HepG2 (cell line): ENCODE results near the gene COL9A3. TPM values are rescaled to one million over a fixed set of nuclear protein-coding genes. Genes with fewer than 3 reads are reported as not detected.
"Not testable (repeated sequence)": the region's sequence is repeated elsewhere in the genome, so short reads cannot be mapped to it uniquely, and the experiment has no call there.

ENCODE experiments used
- BCL6 ChIP-seq: IDR thresholded peaks from 2 replicates; pipeline ENCODE4 v1.6.1; 2016; ENCODE audit warnings: missing genetic modification reagents, missing compliant biosample characterization
- BHLHE40 ChIP-seq: IDR thresholded peaks from 2 replicates; pipeline ENCODE4 v1.6.1; 2011; ENCODE audit warnings: low read length, improper control_type of control experiment
- CREB1 ChIP-seq, 2 experiments: fragments of 450-650 bp in 1 of 2; IDR thresholded peaks; 2 replicates each; pipeline ENCODE4 v1.6.1; 2016 to 2017; ENCODE audit warnings: control low read depth in 1 of 2, mild to moderate bottlenecking in 1 of 2, missing compliant biosample characterization in 1 of 2, missing genetic modification characterization in 1 of 2
- ETV5 ChIP-seq: IDR thresholded peaks from 2 replicates; pipeline ENCODE4 v1.6.1; 2018; ENCODE audit warnings: missing biosample characterization, missing genetic modification reagents, inconsistent platforms, borderline replicate concordance
- FOXA1 ChIP-seq, 2 experiments: fragments of 450-650 bp in 1 of 2; sonication (generic) in 1 of 2; formaldehyde crosslinking in 1 of 2; IDR thresholded peaks; 2 replicates each; pipeline versions ENCODE4 v1.4.0 to v1.6.1; 2016 to 2020; ENCODE audit warnings: missing genetic modification reagents in 1 of 2
- HNF4A ChIP-seq: sonication (generic); formaldehyde crosslinking; IDR thresholded peaks from 2 replicates; pipeline ENCODE4 v1.4.0; 2020; ENCODE audit warnings: missing genetic modification reagents
- IKZF5 ChIP-seq: IDR thresholded peaks from 2 replicates; pipeline ENCODE4 v1.6.1; 2018; ENCODE audit warnings: missing genetic modification reagents, mild to moderate bottlenecking, missing compliant biosample characterization
- MIER3 ChIP-seq: IDR thresholded peaks from 2 replicates; pipeline ENCODE4 v1.6.1; 2016; ENCODE audit warnings: missing compliant biosample characterization, borderline replicate concordance
- NCOA1 ChIP-seq: sonication (generic); formaldehyde crosslinking; IDR thresholded peaks from 2 replicates; pipeline ENCODE4 v1.9.0; 2021; ENCODE audit warnings: missing genetic modification reagents
- NR2F6 ChIP-seq, 2 experiments: IDR thresholded peaks; 2 replicates each; pipeline ENCODE4 v1.6.1; 2016; ENCODE audit warnings: antibody characterized with exemption in 1 of 2, mild to moderate bottlenecking in 1 of 2
- PHF21A ChIP-seq: sonication (generic); formaldehyde crosslinking; IDR thresholded peaks from 2 replicates; pipeline ENCODE4 v1.5.0; 2020; ENCODE audit warnings: mild to moderate bottlenecking, missing genetic modification reagents
- REPIN1 ChIP-seq: sonication (generic); formaldehyde crosslinking; IDR thresholded peaks from 2 replicates; pipeline ENCODE4 v1.8.0; 2022; ENCODE audit warnings: missing genetic modification reagents, low read depth, mild to moderate bottlenecking, borderline replicate concordance
- TEAD3 ChIP-seq: optimal IDR thresholded peaks from 2 replicates; pipeline ENCODE3; 2016; ENCODE audit warnings: borderline replicate concordance
- ZFP37 ChIP-seq: sonication (generic); formaldehyde crosslinking; IDR thresholded peaks from 2 replicates; pipeline ENCODE4 v1.4.0; 2020; ENCODE audit warnings: missing genetic modification reagents, borderline replicate concordance
- ZFX ChIP-seq: sonication (generic); formaldehyde crosslinking; IDR thresholded peaks from 2 replicates; pipeline ENCODE4 v1.4.0; 2020; ENCODE audit warnings: mild to moderate bottlenecking, low read depth, missing genetic modification reagents, moderate library complexity
- ZFY ChIP-seq: sonication (generic); formaldehyde crosslinking; IDR thresholded peaks from 2 replicates; pipeline ENCODE4 v1.4.0; 2020; ENCODE audit warnings: missing genetic modification reagents
- ZNF335 ChIP-seq: sonication (generic); formaldehyde crosslinking; IDR thresholded peaks from 2 replicates; pipeline ENCODE4 v1.4.0; 2020; ENCODE audit warnings: missing genetic modification reagents
- ZNF614 ChIP-seq: IDR thresholded peaks from 2 replicates; pipeline ENCODE4 v1.6.1; 2018; ENCODE audit warnings: missing biosample characterization, missing genetic modification reagents, inconsistent platforms, borderline replicate concordance
- ZNF777 ChIP-seq: sonication (generic); formaldehyde crosslinking; IDR thresholded peaks from 2 replicates; pipeline ENCODE4 v1.4.0; 2020; ENCODE audit warnings: missing genetic modification reagents
- ZNF784 ChIP-seq: sonication (generic); formaldehyde crosslinking; IDR thresholded peaks from 2 replicates; pipeline ENCODE4 v1.5.1; 2020; ENCODE audit warnings: missing genetic modification reagents, mild to moderate bottlenecking, borderline replicate concordance
- ZNF891 ChIP-seq: sonication (generic); formaldehyde crosslinking; IDR thresholded peaks from 2 replicates; pipeline ENCODE4 v1.5.0; 2020; ENCODE audit warnings: mild to moderate bottlenecking, missing genetic modification reagents
- polyA plus RNA-seq, 8 experiments: library from polyadenylated mRNA; depleted of rRNA in 3 of 8; stranded (reverse) in 7 of 8; unstranded in 1 of 8; fragments of >200 nt; fragmentation: Illumina TruSeq in 4 of 8; extraction: Trizol in 4 of 8; gene quantifications; 2 replicates each; pipeline versions ENCODE4 v1.2.1 to v1.2.3, GENCODE V29; 2011 to 2016; ENCODE audit warnings: low read depth in 4 of 8, missing spikeins in 1 of 8, mixed read lengths in 1 of 8; ENCODE audit not compliant: insufficient read depth in 1 of 8
- total RNA-seq, 5 experiments: library from RNA; depleted of rRNA; stranded (reverse); fragments of >200 nt; fragmentation: Illumina TruSeq; extraction: Trizol; gene quantifications; 2 replicates each; pipeline ENCODE4 v1.2.3, GENCODE V29; 2016; ENCODE audit warnings: low read depth in 1 of 5
- TF ChIP-seq, protein P1 (sequence below): IDR thresholded peaks from 2 replicates; pipeline ENCODE4 v1.6.1; 2018; ENCODE audit warnings: missing genetic modification reagents
- TF ChIP-seq, protein P2 (sequence below), 2 experiments: fragments of 450-650 bp in 1 of 2; sonication (generic) in 1 of 2; formaldehyde crosslinking; IDR thresholded peaks; 2 replicates each; pipeline versions ENCODE4 v1.5.0 to v1.8.0; 2020 to 2022; ENCODE audit warnings: mild to moderate bottlenecking in 1 of 2, missing genetic modification reagents in 1 of 2
- TF ChIP-seq, protein P3 (sequence below): sonication (generic); formaldehyde crosslinking; IDR thresholded peaks from 2 replicates; pipeline ENCODE4 v1.4.0; 2020; ENCODE audit warnings: missing genetic modification reagents

COL9A3 gene
- total and polyA plus RNA-seq, 2 of the 13 experiments (the other 11 are each of a cell fraction or from before 2014, with no cell fraction given), result 155 to 204 TPM

GRCh38 chr20:62873681-62874031, 56.8 kb downstream of the COL9A3 start (continued):
- TF ChIP-seq ETV5, result 0 out of 2 replicates have a peak, but pooled peaks have one; percentile 24
- TF ChIP-seq, protein P1, sequence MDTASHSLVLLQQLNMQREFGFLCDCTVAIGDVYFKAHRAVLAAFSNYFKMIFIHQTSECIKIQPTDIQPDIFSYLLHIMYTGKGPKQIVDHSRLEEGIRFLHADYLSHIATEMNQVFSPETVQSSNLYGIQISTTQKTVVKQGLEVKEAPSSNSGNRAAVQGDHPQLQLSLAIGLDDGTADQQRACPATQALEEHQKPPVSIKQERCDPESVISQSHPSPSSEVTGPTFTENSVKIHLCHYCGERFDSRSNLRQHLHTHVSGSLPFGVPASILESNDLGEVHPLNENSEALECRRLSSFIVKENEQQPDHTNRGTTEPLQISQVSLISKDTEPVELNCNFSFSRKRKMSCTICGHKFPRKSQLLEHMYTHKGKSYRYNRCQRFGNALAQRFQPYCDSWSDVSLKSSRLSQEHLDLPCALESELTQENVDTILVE (CRISPR knock-in tag), result 0 out of 2 replicates have a peak, but pooled peaks have one; percentile 9
- TF ChIP-seq REPIN1 (CRISPR knock-in tag), result 0 out of 2 replicates have a peak, but pooled peaks have one; percentile 3
- peak; percentile 58 for TF ChIP-seq ZFY (CRISPR knock-in tag)
- TF ChIP-seq TEAD3 (CRISPR knock-in tag), result peak; percentile 34
- TF ChIP-seq NCOA1 (CRISPR knock-in tag), result 0 out of 2 replicates have a peak, but pooled peaks have one; percentile 29
- peak; percentile 67 for TF ChIP-seq ZNF335 (CRISPR knock-in tag)
- peak; percentile 6; the same call in 1 of the 2 replicates for TF ChIP-seq ZNF891 (CRISPR knock-in tag)
- peak; percentile 72 for TF ChIP-seq ZNF777 (CRISPR knock-in tag)
- peak; percentile 24; the same call in 1 of the 2 replicates for TF ChIP-seq MIER3 (CRISPR knock-in tag)
- TF ChIP-seq ZFP37 (CRISPR knock-in tag), result 0 out of 2 replicates have a peak, but pooled peaks have one; percentile 51
- TF ChIP-seq ZNF614 (CRISPR knock-in tag), result peak; percentile 31; the same call in 1 of the 2 replicates
- 0 out of 2 replicates have a peak, but pooled peaks have one; percentile 9 for TF ChIP-seq BHLHE40
- TF ChIP-seq PHF21A, result peak; percentile 44
- TF ChIP-seq, protein P2, sequence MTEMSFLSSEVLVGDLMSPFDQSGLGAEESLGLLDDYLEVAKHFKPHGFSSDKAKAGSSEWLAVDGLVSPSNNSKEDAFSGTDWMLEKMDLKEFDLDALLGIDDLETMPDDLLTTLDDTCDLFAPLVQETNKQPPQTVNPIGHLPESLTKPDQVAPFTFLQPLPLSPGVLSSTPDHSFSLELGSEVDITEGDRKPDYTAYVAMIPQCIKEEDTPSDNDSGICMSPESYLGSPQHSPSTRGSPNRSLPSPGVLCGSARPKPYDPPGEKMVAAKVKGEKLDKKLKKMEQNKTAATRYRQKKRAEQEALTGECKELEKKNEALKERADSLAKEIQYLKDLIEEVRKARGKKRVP (CRISPR knock-in tag; IDR thresholded peaks at IDR 0.05), result 0 out of 4 replicates have a peak, but pooled peaks of 1 of the 2 experiments have one; percentile 34
- TF ChIP-seq IKZF5, result peak; percentile 54; the same call in 1 of the 2 replicates
- 0 out of 2 replicates have a peak, but pooled peaks have one; percentile 30 for TF ChIP-seq BCL6 (CRISPR knock-in tag)
- TF ChIP-seq HNF4A (CRISPR knock-in tag), result 0 out of 2 replicates have a peak, but pooled peaks have one; percentile 7
- TF ChIP-seq, protein P3, sequence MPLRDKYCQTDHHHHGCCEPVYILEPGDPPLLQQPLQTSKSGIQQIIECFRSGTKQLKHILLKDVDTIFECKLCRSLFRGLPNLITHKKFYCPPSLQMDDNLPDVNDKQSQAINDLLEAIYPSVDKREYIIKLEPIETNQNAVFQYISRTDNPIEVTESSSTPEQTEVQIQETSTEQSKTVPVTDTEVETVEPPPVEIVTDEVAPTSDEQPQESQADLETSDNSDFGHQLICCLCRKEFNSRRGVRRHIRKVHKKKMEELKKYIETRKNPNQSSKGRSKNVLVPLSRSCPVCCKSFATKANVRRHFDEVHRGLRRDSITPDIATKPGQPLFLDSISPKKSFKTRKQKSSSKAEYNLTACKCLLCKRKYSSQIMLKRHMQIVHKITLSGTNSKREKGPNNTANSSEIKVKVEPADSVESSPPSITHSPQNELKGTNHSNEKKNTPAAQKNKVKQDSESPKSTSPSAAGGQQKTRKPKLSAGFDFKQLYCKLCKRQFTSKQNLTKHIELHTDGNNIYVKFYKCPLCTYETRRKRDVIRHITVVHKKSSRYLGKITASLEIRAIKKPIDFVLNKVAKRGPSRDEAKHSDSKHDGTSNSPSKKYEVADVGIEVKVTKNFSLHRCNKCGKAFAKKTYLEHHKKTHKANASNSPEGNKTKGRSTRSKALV, result peak; percentile 70
- TF ChIP-seq ZFX (CRISPR knock-in tag), result peak; percentile 49; the same call in 1 of the 2 replicates
- TF ChIP-seq ZNF784 (CRISPR knock-in tag), result 0 out of 2 replicates have a peak, but pooled peaks have one; percentile 57
- not testable (repeated sequence) for TF ChIP-seq FOXA1 (IDR thresholded peaks at IDR 0.05); CREB1 (CRISPR knock-in tag; IDR thresholded peaks at IDR 0.05); NR2F6 (IDR thresholded peaks at IDR 0.05)
- peak; percentile 37; the same call in 1 of the 2 replicates for TF ChIP-seq FOXA1 (CRISPR knock-in tag; IDR thresholded peaks at IDR 0.05)
- TF ChIP-seq CREB1 (IDR thresholded peaks at IDR 0.05), result 0 out of 2 replicates have a peak, but pooled peaks have one; percentile 11
- peak; percentile 33; the same call in 1 of the 2 replicates for TF ChIP-seq NR2F6 (CRISPR knock-in tag; IDR thresholded peaks at IDR 0.05)
